NT2/D1 (cell line): Measurements from ENCODE around the gene PAPPA.

Experiments
- DNase-seq: peaks from one replicate; pipeline ENCODE4 v3.0.0-alpha.2; 2011; ENCODE audit warnings: low read depth, low spot score
- H3K27me3 ChIP-seq: 2 replicates; pipeline ENCODE4 v1.6.0; 2011; ENCODE audit warnings: mild to moderate bottlenecking; ENCODE audit not compliant: insufficient read length, insufficient read depth
- H3K36me3 ChIP-seq: 2 replicates; pipeline ENCODE4 v1.6.1; 2011; ENCODE audit warnings: mild to moderate bottlenecking, low read length, mixed read lengths; ENCODE audit not compliant: insufficient read depth, insufficient read length
- H3K4me1 ChIP-seq: 2 replicates; pipeline ENCODE4 v1.5.1; 2011; ENCODE audit not compliant: insufficient read depth, insufficient read length
- H3K4me3 ChIP-seq: 2 replicates; pipeline ENCODE4 v1.5.1; 2011; ENCODE audit warnings: low read depth; ENCODE audit not compliant: insufficient read length
- H3K9ac ChIP-seq: 2 replicates; pipeline ENCODE4 v1.6.0; 2011; ENCODE audit warnings: low read depth; ENCODE audit not compliant: insufficient read length
- H3K9me3 ChIP-seq: 2 replicates; pipeline ENCODE4 v1.5.1; 2011; ENCODE audit warnings: mild to moderate bottlenecking, low read length; ENCODE audit not compliant: insufficient read depth
- SUZ12 ChIP-seq: IDR thresholded peaks from 2 replicates; pipeline ENCODE4 v1.6.1; 2011; ENCODE audit not compliant: insufficient read length, insufficient read depth; ENCODE audit errors: extremely low read depth
- YY1 ChIP-seq: IDR thresholded peaks from 2 replicates; pipeline ENCODE4 v1.6.1; 2011; ENCODE audit not compliant: insufficient read length, insufficient read depth
- ZNF274 ChIP-seq: IDR thresholded peaks from 2 replicates; pipeline ENCODE4 v1.6.1; 2011; ENCODE audit warnings: mild to moderate bottlenecking, low read depth, low read length

The PAPPA gene

DNA sequence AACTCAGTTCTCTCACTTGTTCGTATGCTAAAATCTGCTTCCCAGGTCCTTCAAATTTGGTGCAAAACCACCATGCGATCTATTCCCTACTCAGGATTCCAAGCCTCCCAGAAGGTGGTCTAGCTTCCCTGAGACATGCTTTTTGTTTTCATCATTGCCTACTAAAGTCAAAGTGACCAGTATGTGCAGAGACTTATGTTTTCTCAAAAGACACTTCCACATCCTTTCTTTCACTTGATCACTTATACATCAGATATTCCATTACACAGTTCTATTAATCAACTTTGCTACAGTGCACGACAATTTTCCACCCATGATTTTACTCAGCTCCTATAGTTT, 242.1 kb downstream of the PAPPA start:
- Histone ChIP-seq H3K36me3 (peaks cover 55% of the 10 kb centered on the region), H3K27me3 (no peaks in the 10 kb centered on the region), H3K4me1 (peaks cover 5% of the 10 kb centered on the region), H3K9ac (no peak overlapping the region), H3K4me3 (no peak overlapping the region), H3K9me3 (no peaks in the 10 kb centered on the region)
- no peak for DNase-seq
- no peak for TF ChIP-seq SUZ12
- TF ChIP-seq YY1, result no peak
- no peak for TF ChIP-seq ZNF274

DNA sequence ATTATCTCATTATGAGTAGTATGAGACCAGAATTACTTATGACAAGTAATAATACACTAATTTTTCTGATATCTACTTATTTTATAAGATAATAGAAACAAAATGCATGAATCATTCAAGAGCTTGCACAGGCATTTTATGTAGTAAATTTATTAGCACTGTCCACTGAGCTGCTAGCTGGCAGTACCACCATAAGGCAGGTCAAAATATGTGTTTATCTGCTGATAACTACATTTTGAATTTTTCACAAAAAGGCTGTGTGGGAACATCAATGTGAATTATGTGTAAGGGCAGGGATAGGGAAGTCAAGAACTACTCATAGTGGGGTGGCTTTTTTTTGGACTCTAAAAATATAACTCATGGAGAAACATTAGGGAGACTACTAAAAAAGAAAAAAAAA, 249.6 kb downstream of the PAPPA start:
- peaks cover 7% of the 10 kb centered on the region for H3K36me3 ChIP-seq
- TF ChIP-seq SUZ12, result no peak
- no peak for TF ChIP-seq ZNF274
- TF ChIP-seq YY1, result no peak
- no peak overlapping the region for H3K9ac ChIP-seq
- no peaks in the 10 kb centered on the region for H3K4me1 ChIP-seq
- H3K9me3 ChIP-seq, result no peaks in the 10 kb centered on the region
- no peak overlapping the region for H3K4me3 ChIP-seq
- no peak for DNase-seq
- no peaks in the 10 kb centered on the region for H3K27me3 ChIP-seq

DNA sequence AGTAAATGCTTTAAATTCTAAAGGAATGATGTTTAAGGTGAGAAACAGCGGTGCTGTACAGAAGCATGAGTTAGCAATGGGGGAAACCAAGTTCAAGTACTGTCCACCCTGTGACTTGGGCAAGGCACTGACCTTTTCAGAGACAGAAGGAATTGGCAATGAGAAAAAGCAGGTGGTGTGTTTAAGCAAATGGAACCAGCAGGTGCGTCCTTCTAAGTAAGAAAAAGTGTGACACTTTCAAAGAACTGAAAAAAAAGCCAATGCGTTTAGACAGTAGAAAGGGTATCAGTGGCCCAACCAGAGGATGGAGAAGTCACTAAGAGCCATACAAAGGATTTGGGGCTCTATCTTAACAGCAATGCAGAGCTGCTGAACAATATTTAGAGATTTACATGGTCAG, 250.6 kb downstream of the PAPPA start:
- no peak for DNase-seq
- Histone ChIP-seq H3K36me3 (no peaks in the 10 kb centered on the region), H3K4me3 (no peak overlapping the region), H3K9ac (no peak overlapping the region), H3K27me3 (no peaks in the 10 kb centered on the region), H3K9me3 (no peaks in the 10 kb centered on the region), H3K4me1 (no peaks in the 10 kb centered on the region)
- TF ChIP-seq YY1 (no peak), ZNF274 (no peak), SUZ12 (no peak)

DNA sequence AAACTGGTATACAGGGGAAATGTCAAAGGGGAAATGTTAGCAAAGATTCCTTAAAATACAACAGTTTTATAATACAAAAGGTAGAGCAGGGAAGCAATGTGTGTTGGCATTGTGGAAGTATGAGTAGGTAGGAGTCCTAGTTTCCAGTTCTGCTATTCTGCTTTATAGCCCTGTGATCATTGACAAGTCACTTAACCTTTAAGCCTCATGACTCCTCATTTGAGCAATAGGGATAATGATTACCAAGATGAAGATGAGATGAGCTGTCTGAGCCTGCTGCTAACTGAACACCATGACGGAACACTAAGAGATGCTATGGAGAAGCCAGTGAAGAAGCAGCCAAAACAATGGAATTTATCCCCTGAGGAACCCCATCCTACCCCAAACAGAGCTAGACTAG, 251.7 kb downstream of the PAPPA start:
- H3K9me3 ChIP-seq, result no peaks in the 10 kb centered on the region
- H3K9ac ChIP-seq, result no peak overlapping the region
- H3K36me3 ChIP-seq, result no peaks in the 10 kb centered on the region
- TF ChIP-seq SUZ12 (no peak), ZNF274 (no peak), YY1 (no peak)
- H3K4me3 ChIP-seq, result no peak overlapping the region
- DNase-seq, result no peak
- no peaks in the 10 kb centered on the region for H3K4me1 ChIP-seq
- no peaks in the 10 kb centered on the region for H3K27me3 ChIP-seq

DNA sequence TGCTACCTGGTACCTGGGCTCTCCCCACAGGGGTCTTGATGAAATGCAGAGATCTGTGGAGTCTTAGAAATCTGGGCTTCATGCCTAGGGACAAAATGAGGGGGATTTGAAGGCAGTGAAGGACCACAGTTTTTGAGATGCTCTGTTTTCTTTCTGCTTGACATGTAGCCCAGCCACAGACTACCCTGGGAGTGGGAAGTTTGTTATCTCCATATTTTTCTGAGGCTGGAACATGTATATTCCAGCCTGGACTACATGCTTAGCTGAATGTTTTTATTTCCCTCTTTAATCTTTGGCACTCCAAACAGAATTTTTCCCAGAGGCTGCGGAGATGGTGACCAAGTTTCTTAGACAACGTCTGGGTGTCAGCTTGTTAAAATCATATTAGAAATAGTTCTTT, 252.9 kb downstream of the PAPPA start:
- DNase-seq, result no peak
- no peaks in the 10 kb centered on the region for H3K9me3 ChIP-seq
- H3K4me3 ChIP-seq, result no peak overlapping the region
- TF ChIP-seq YY1 (no peak), ZNF274 (no peak), SUZ12 (no peak)
- no peaks in the 10 kb centered on the region for H3K36me3 ChIP-seq
- H3K27me3 ChIP-seq, result no peaks in the 10 kb centered on the region
- H3K9ac ChIP-seq, result no peak overlapping the region
- no peaks in the 10 kb centered on the region for H3K4me1 ChIP-seq

DNA sequence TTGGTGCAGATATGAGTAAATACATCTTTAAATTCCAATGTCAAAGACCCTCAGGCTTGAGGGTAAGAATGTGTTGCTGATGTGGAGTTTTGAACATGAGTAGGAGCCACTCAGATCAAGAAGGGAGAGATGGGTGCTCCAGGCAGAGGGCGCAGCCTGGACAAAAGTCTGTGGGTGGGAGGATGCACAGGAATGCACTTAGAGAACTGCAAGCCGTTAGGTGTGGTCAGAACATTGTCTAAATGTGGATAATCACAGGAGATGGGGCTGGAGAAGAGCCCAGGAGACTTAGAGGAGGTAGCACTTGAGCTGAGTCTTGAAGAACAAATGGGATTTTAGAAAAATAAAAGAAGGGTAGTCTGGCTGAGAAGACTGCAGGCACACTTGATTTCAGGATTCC, 255.5 kb downstream of the PAPPA start:
- H3K36me3 ChIP-seq, result no peaks in the 10 kb centered on the region
- no peaks in the 10 kb centered on the region for H3K27me3 ChIP-seq
- no peak for DNase-seq
- no peak for TF ChIP-seq ZNF274
- no peak for TF ChIP-seq YY1
- TF ChIP-seq SUZ12, result no peak
- no peaks in the 10 kb centered on the region for H3K4me1 ChIP-seq
- H3K4me3 ChIP-seq, result no peak overlapping the region
- no peak overlapping the region for H3K9ac ChIP-seq
- H3K9me3 ChIP-seq, result no peaks in the 10 kb centered on the region

DNA sequence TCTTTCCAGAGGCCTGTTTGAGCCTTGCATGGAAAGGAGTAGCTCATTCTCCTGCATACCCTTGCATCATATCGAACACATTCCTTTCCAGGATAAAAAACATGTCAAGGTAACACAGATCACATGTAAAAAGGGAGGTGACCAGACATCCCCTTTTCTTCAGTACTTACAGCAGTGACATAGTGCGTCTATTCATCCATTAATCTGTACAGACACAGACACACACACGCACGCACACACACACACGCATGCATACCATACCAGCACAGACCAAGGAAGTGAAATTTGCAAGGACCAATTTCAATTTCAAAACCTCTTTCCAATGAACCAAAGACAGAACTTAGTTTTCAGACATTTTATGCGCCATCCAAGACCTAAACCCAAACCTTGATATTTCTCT, 256.0 kb downstream of the PAPPA start:
- H3K9me3 ChIP-seq, result no peaks in the 10 kb centered on the region
- TF ChIP-seq ZNF274, result no peak
- no peak for TF ChIP-seq YY1
- no peaks in the 10 kb centered on the region for H3K4me1 ChIP-seq
- H3K4me3 ChIP-seq, result no peak overlapping the region
- no peak overlapping the region for H3K9ac ChIP-seq
- no peak for DNase-seq
- H3K27me3 ChIP-seq, result no peaks in the 10 kb centered on the region
- no peaks in the 10 kb centered on the region for H3K36me3 ChIP-seq

DNA sequence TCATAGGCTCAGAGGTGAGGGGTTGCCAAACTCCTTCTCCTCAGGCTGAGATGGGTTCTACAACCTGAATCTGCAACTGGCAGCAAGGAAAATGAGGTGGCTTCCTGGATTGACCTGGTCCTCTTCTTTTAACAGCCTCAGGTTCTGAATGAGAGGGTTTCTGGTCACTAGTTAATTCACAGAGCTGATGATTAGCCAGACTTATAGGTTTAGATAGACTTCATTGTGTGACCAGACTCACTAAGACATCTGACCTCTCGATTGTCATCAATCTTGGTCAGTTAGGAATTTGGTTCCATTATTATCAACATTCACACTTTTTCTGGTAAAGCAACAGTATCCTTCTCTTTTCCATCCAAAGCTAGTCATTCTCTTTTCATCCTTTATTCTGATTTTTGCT, 257.9 kb downstream of the PAPPA start:
- no peaks in the 10 kb centered on the region for H3K27me3 ChIP-seq
- H3K4me3 ChIP-seq, result no peak overlapping the region
- H3K9ac ChIP-seq, result no peak overlapping the region
- DNase-seq, result no peak
- H3K36me3 ChIP-seq, result no peaks in the 10 kb centered on the region
- H3K9me3 ChIP-seq, result no peaks in the 10 kb centered on the region
- TF ChIP-seq SUZ12, result no peak
- TF ChIP-seq ZNF274, result no peak
- no peak for TF ChIP-seq YY1
- H3K4me1 ChIP-seq, result no peaks in the 10 kb centered on the region
